ENCODE data around the gene KCNJ6.
A peak's percentile ranks its signal among the peaks of the same experiment; 100 is the strongest.

DNA sequence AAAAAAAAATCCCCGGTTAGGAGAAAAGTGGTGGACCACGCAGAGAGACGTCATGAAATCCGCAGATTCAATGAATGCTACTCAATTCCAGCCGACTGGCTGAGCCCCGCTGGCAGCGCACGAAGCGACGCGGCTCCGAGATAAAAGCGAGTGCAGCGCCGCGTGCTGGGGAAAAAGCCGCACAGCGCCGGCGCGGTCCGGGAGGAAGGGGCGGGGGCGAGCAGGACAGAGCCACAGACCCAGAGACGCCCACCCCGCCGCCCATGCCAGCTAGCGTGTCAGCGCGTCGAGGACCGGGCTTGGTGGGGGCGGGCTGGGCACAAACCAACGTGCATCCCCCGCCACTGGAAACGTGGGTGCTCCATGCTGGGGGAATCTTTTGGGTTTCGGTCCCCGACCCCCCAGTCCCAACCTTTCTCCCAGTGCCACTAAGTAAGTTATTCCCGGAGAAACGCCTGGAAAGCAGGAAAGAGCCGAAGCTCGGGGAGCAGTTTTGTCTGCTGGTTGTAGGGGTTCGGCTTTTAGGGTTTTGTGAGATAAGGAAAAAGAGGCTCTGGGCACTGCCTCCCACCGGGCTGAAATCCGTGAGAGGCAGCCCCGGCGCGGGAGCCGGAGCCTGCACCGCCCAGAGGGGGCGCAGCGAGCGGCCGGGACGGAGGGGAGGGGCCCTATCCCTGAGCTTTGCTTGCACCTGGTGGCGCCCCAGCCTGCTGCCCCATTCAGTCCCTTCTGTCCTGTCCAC, at the start of gene KCNJ6:
- TF ChIP-seq, protein P1, sequence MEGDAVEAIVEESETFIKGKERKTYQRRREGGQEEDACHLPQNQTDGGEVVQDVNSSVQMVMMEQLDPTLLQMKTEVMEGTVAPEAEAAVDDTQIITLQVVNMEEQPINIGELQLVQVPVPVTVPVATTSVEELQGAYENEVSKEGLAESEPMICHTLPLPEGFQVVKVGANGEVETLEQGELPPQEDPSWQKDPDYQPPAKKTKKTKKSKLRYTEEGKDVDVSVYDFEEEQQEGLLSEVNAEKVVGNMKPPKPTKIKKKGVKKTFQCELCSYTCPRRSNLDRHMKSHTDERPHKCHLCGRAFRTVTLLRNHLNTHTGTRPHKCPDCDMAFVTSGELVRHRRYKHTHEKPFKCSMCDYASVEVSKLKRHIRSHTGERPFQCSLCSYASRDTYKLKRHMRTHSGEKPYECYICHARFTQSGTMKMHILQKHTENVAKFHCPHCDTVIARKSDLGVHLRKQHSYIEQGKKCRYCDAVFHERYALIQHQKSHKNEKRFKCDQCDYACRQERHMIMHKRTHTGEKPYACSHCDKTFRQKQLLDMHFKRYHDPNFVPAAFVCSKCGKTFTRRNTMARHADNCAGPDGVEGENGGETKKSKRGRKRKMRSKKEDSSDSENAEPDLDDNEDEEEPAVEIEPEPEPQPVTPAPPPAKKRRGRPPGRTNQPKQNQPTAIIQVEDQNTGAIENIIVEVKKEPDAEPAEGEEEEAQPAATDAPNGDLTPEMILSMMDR (conservative IDR thresholded peaks at IDR 0.05; ENCODE audit: low read depth, low read length), result peak; percentile 68
- no peak for TF ChIP-seq EZH2 (IDR thresholded peaks at IDR 0.05; ENCODE audit: borderline replicate concordance, low read depth, low read length, poor library complexity, severe bottlenecking)

All from A673 (cell line).